ENCODE results near the gene LRFN4. TPM values are rescaled to one million over a fixed set of nuclear protein-coding genes. Genes with fewer than 3 reads are reported as not detected.

LRFN4 gene
- total and polyA plus RNA-seq, 4 donors, result 0.75 to 3.4 (median 1.5) TPM; not detected in 1

- Histone ChIP-seq H3K4me3 (ENCODE audit: low read depth in 1 of 3, low read length in 3 of 3) (no peak overlapping the region), H3K27ac (ENCODE audit: low read depth in 1 of 2, low read length in 2 of 2) (no peak overlapping the region), H3K9me3 (ENCODE audit: control insufficient read depth in 4 of 4, low read length in 3 of 4) (no peaks in the 10 kb centered on the region), H3K9ac (ENCODE audit: low read depth in 1 of 2, low read length in 2 of 2) (no peak overlapping the region), H3K36me3 (ENCODE audit: control insufficient read depth in 4 of 4, insufficient read depth in 3 of 4, low read depth in 1 of 4, low read length in 3 of 4) (peaks cover 16 to 60% (median 27%) of the 10 kb centered on the region in 4 donors), H3K4me1 (ENCODE audit: control insufficient read depth in 4 of 4, insufficient read depth in 4 of 4, low read length in 3 of 4) (peaks cover 0 to 6% (median 4%) of the 10 kb centered on the region in 4 donors), H3K27me3 (ENCODE audit: control insufficient read depth in 4 of 4, insufficient read depth in 4 of 4, low read length in 3 of 4) (no peaks in the 10 kb centered on the region)
- WGBS, result 95% methylated on average over 4 of the region's 4 CpGs
- TF ChIP-seq, protein P1, sequence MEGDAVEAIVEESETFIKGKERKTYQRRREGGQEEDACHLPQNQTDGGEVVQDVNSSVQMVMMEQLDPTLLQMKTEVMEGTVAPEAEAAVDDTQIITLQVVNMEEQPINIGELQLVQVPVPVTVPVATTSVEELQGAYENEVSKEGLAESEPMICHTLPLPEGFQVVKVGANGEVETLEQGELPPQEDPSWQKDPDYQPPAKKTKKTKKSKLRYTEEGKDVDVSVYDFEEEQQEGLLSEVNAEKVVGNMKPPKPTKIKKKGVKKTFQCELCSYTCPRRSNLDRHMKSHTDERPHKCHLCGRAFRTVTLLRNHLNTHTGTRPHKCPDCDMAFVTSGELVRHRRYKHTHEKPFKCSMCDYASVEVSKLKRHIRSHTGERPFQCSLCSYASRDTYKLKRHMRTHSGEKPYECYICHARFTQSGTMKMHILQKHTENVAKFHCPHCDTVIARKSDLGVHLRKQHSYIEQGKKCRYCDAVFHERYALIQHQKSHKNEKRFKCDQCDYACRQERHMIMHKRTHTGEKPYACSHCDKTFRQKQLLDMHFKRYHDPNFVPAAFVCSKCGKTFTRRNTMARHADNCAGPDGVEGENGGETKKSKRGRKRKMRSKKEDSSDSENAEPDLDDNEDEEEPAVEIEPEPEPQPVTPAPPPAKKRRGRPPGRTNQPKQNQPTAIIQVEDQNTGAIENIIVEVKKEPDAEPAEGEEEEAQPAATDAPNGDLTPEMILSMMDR (IDR thresholded peaks at IDR 0.05; ENCODE audit: low read depth, low read length, missing input control), result no peak
- TF ChIP-seq ATF3 (IDR thresholded peaks at IDR 0.05) (no peak), NR2F2 (IDR thresholded peaks at IDR 0.05) (no peak), FOXA2 (IDR thresholded peaks at IDR 0.05) (no peak), HNF4G (IDR thresholded peaks at IDR 0.05) (no peak), YY1 (IDR thresholded peaks at IDR 0.05) (no peak), FOXA1 (IDR thresholded peaks at IDR 0.05) (no peak), TAF1 (conservative IDR thresholded peaks at IDR 0.05) (no peak), GABPA (IDR thresholded peaks at IDR 0.05 in 1 of 2, conservative IDR thresholded peaks at IDR 0.05 in 1 of 2) (no peak), RAD21 (IDR thresholded peaks at IDR 0.05) (no peak), HNF4A (conservative IDR thresholded peaks at IDR 0.05) (no peak), RXRA (IDR thresholded peaks at IDR 0.05) (no peak), EGR1 (IDR thresholded peaks at IDR 0.05; ENCODE audit: low read depth in 2 of 2) (no peak), JUND (IDR thresholded peaks at IDR 0.05) (no peak), SP1 (IDR thresholded peaks at IDR 0.05) (no peak)
- TF ChIP-seq, protein P2, sequence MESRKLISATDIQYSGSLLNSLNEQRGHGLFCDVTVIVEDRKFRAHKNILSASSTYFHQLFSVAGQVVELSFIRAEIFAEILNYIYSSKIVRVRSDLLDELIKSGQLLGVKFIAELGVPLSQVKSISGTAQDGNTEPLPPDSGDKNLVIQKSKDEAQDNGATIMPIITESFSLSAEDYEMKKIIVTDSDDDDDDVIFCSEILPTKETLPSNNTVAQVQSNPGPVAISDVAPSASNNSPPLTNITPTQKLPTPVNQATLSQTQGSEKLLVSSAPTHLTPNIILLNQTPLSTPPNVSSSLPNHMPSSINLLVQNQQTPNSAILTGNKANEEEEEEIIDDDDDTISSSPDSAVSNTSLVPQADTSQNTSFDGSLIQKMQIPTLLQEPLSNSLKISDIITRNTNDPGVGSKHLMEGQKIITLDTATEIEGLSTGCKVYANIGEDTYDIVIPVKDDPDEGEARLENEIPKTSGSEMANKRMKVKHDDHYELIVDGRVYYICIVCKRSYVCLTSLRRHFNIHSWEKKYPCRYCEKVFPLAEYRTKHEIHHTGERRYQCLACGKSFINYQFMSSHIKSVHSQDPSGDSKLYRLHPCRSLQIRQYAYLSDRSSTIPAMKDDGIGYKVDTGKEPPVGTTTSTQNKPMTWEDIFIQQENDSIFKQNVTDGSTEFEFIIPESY (IDR thresholded peaks at IDR 0.05), result no peak
- TF ChIP-seq, protein P3, sequence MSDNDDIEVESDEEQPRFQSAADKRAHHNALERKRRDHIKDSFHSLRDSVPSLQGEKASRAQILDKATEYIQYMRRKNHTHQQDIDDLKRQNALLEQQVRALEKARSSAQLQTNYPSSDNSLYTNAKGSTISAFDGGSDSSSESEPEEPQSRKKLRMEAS (IDR thresholded peaks at IDR 0.05), result no peak
- TF ChIP-seq, protein P4, sequence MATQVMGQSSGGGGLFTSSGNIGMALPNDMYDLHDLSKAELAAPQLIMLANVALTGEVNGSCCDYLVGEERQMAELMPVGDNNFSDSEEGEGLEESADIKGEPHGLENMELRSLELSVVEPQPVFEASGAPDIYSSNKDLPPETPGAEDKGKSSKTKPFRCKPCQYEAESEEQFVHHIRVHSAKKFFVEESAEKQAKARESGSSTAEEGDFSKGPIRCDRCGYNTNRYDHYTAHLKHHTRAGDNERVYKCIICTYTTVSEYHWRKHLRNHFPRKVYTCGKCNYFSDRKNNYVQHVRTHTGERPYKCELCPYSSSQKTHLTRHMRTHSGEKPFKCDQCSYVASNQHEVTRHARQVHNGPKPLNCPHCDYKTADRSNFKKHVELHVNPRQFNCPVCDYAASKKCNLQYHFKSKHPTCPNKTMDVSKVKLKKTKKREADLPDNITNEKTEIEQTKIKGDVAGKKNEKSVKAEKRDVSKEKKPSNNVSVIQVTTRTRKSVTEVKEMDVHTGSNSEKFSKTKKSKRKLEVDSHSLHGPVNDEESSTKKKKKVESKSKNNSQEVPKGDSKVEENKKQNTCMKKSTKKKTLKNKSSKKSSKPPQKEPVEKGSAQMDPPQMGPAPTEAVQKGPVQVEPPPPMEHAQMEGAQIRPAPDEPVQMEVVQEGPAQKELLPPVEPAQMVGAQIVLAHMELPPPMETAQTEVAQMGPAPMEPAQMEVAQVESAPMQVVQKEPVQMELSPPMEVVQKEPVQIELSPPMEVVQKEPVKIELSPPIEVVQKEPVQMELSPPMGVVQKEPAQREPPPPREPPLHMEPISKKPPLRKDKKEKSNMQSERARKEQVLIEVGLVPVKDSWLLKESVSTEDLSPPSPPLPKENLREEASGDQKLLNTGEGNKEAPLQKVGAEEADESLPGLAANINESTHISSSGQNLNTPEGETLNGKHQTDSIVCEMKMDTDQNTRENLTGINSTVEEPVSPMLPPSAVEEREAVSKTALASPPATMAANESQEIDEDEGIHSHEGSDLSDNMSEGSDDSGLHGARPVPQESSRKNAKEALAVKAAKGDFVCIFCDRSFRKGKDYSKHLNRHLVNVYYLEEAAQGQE (IDR thresholded peaks at IDR 0.05), result no peak
- no peak for DNase-seq (ENCODE audit: low spot score)
Observed at GRCh38 chr11:66851239-66851596, 5.6 kb upstream of the LRFN4 start.

Data from liver (tissue), 9 donors.